ENCODE measurements around the gene NAA35. TPM values are rescaled to one million over a fixed set of nuclear protein-coding genes. Genes with fewer than 3 reads are reported as not detected.

Gene NAA35
- polyA plus RNA-seq, 1 of the 3 experiments (the other 2 are of a cell fraction) = 9.0 TPM

DNA sequence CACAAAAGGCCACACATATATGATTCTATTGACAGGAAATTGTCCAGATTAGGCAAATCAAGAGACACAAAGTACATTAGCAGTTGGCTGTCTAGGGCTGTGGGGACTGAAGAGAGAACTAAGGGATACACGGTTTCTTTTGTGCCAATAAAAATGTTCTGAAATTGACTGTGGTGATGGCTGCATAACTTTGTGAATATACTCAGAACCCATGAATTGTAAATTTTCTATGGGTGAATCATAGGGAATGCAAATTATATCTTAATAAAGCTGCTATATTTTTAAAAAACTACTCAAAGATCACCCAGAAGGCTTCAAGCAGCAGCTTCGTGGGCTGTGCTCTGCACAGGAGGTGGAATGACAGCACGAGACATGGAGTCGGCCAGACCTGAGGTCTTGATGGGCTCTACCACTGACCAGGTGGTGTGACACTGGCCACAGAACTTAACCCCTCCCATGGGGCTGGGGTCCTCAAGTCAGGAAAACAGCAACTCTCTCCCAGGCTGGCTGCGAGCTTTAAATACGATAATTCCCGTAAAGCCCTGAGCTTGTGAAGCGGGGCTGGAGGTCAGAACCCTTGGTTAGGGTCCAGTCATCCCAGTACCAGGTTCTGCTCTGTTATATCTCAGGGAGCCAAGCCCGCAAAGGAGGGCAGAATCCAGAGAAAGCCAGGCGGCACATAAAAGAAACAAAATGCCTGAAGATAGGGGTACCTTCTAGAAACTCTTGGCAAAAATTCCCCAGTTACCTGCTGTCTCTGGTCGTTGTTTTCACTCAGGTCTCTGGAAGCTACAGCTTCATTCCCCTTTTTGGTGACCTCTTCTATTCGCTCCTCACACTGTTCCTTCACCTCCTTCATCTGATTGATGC is 99.3 kb downstream of the NAA35 start:
- Histone ChIP-seq H3K4me3 (ENCODE audit: low read depth in 2 of 2, low read length in 1 of 2) (no peak overlapping the region), H3K9me2 (no peaks in the 10 kb centered on the region), H4K20me1 (ENCODE audit: insufficient read depth) (no peaks in the 10 kb centered on the region), H3K4me1 (ENCODE audit: control insufficient read depth in 1 of 2, insufficient read depth in 2 of 2, low read depth in 1 of 2, low read length in 1 of 2) (peaks cover 0 to 9% of the 10 kb centered on the region in 2 experiments; a peak in 1 of 4 replicates), H3K9me3 (no peaks in the 10 kb centered on the region), H3K9ac (no peak overlapping the region), H3K4me2 (no peak overlapping the region), H3F3A (replicated peaks; ENCODE audit: insufficient read depth) (no peaks in the 10 kb centered on the region), H2AFZ (ENCODE audit: low read depth) (no peak overlapping the region), H3K36me3 (replicated peaks in 1 of 2; ENCODE audit: control insufficient read depth in 1 of 2, insufficient read depth in 2 of 2, low read length in 1 of 2) (peaks cover 0 to 6% of the 10 kb centered on the region in 2 experiments), H3K27ac (ENCODE audit: low read depth in 2 of 2, low read length in 1 of 2) (no peak overlapping the region), H3K79me2 (ENCODE audit: insufficient read depth) (no peaks in the 10 kb centered on the region), H3K27me3 (ENCODE audit: insufficient read depth) (no peaks in the 10 kb centered on the region)
- 94% methylated on average over 12 of the region's 12 CpGs for WGBS (ENCODE audit: low lambda C conversion rate)
- POLR2A ChIA-PET = no interaction called here
- no peak for TF ChIP-seq NFIC (IDR thresholded peaks at IDR 0.05; ENCODE audit: borderline replicate concordance)
- CTCF ChIA-PET = no interaction called here
- no peak for DNase-seq

DNA sequence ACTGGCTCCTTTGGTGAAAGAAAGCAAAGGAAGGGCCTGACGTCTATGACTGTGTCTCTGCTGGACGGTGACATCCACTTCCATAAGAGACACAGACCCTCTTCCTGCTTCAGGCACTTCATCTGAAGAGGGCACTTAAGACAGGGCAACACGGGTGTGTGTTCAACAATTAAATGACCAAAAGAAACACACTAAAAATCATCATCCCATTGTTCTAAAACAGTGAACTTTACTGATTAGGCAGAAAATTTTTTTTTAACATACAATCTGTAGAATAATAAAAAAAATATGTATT is 99.9 kb downstream of the NAA35 start:
- H3K27me3 ChIP-seq (ENCODE audit: insufficient read depth) = no peaks in the 10 kb centered on the region
- H3K9me2 ChIP-seq = no peaks in the 10 kb centered on the region
- no peak for DNase-seq
- CTCF ChIA-PET = no interaction called here
- H3K9ac ChIP-seq = no peak overlapping the region
- no peak for TF ChIP-seq FOXM1 (IDR thresholded peaks at IDR 0.05; ENCODE audit: low read depth)
- TF ChIP-seq JUND (IDR thresholded peaks at IDR 0.05) = no peak
- TF ChIP-seq EZH2phosphoT487 (IDR thresholded peaks at IDR 0.05; ENCODE audit: borderline replicate concordance, low read depth) = no peak
- no peak for TF ChIP-seq SIN3A (IDR thresholded peaks at IDR 0.05; ENCODE audit: borderline replicate concordance, low read depth, low read length)
- TF ChIP-seq MAX (IDR thresholded peaks at IDR 0.05; ENCODE audit: low read depth) = no peak
- TF ChIP-seq, protein P1, sequence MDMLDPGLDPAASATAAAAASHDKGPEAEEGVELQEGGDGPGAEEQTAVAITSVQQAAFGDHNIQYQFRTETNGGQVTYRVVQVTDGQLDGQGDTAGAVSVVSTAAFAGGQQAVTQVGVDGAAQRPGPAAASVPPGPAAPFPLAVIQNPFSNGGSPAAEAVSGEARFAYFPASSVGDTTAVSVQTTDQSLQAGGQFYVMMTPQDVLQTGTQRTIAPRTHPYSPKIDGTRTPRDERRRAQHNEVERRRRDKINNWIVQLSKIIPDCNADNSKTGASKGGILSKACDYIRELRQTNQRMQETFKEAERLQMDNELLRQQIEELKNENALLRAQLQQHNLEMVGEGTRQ (IDR thresholded peaks at IDR 0.05; ENCODE audit: borderline replicate concordance, low read depth, low read length) = no peak
- no peak for TF ChIP-seq TCF12 (IDR thresholded peaks at IDR 0.05)
- H4K20me1 ChIP-seq (ENCODE audit: insufficient read depth) = no peaks in the 10 kb centered on the region
- no peak overlapping the region for H3K4me2 ChIP-seq
- no peaks in the 10 kb centered on the region for H3K79me2 ChIP-seq (ENCODE audit: insufficient read depth)
- no peaks in the 10 kb centered on the region for H3K9me3 ChIP-seq
- H3K27ac ChIP-seq (ENCODE audit: low read depth in 2 of 2, low read length in 1 of 2) = no peak overlapping the region
- H3K4me1 ChIP-seq (ENCODE audit: control insufficient read depth in 1 of 2, insufficient read depth in 2 of 2, low read depth in 1 of 2, low read length in 1 of 2) = peaks cover 0 to 7% of the 10 kb centered on the region in 2 experiments; a peak in 1 of 4 replicates
- 82% methylated on average over 3 of the region's 3 CpGs for WGBS (ENCODE audit: low lambda C conversion rate)
- POLR2A ChIA-PET = no interaction called here
- no peaks in the 10 kb centered on the region for H3F3A ChIP-seq (replicated peaks; ENCODE audit: insufficient read depth)
- no peak overlapping the region for H3K4me3 ChIP-seq (ENCODE audit: low read depth in 2 of 2, low read length in 1 of 2)
- no peak overlapping the region for H2AFZ ChIP-seq (ENCODE audit: low read depth)
- H3K36me3 ChIP-seq (replicated peaks in 1 of 2; ENCODE audit: control insufficient read depth in 1 of 2, insufficient read depth in 2 of 2, low read length in 1 of 2) = peaks cover 0 to 6% of the 10 kb centered on the region in 2 experiments

DNA sequence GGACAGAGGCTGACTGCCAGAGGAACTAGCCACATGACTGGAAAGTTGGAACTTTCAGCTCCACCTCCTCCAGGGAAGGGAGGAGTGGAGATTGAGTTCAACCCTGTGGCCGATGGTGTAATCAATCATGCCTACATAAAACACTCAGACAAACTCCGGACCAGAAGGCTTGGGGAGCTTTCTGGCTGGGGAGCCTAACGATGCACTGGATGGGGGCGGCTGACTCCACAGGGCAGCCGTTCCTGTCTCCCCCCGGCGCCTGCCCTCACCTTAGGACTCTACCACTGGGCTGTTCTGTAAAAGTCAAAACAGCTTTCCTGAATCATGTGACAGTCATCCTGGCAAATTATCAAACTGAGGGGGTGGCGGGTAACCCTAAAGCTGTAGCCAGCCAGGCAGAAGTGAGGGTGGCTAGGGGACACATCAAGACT is 100.4 kb downstream of the NAA35 start:
- no peaks in the 10 kb centered on the region for H3F3A ChIP-seq (replicated peaks; ENCODE audit: insufficient read depth)
- H3K9me2 ChIP-seq = no peaks in the 10 kb centered on the region
- no peaks in the 10 kb centered on the region for H3K27me3 ChIP-seq (ENCODE audit: insufficient read depth)
- no peaks in the 10 kb centered on the region for H3K79me2 ChIP-seq (ENCODE audit: insufficient read depth)
- no peaks in the 10 kb centered on the region for H3K9me3 ChIP-seq
- POLR2A ChIA-PET = no interaction called here
- no peak overlapping the region for H3K9ac ChIP-seq
- H3K36me3 ChIP-seq (replicated peaks in 1 of 2; ENCODE audit: control insufficient read depth in 1 of 2, insufficient read depth in 2 of 2, low read length in 1 of 2) = peaks cover 0 to 9% of the 10 kb centered on the region in 2 experiments
- no peak overlapping the region for H3K4me3 ChIP-seq (ENCODE audit: low read depth in 2 of 2, low read length in 1 of 2)
- WGBS (ENCODE audit: low lambda C conversion rate) = 86% methylated on average over 8 of the region's 8 CpGs
- H2AFZ ChIP-seq (ENCODE audit: low read depth) = no peak overlapping the region
- DNase-seq = no peak
- no peak overlapping the region for H3K27ac ChIP-seq (ENCODE audit: low read depth in 2 of 2, low read length in 1 of 2)
- peaks cover 0 to 9% of the 10 kb centered on the region in 2 experiments; a peak in 1 of 4 replicates for H3K4me1 ChIP-seq (ENCODE audit: control insufficient read depth in 1 of 2, insufficient read depth in 2 of 2, low read depth in 1 of 2, low read length in 1 of 2)
- CTCF ChIA-PET = no interaction called here
- no peak overlapping the region for H3K4me2 ChIP-seq
- TF ChIP-seq MAX (IDR thresholded peaks at IDR 0.05; ENCODE audit: low read depth) = no peak
- no peaks in the 10 kb centered on the region for H4K20me1 ChIP-seq (ENCODE audit: insufficient read depth)

All from SK-N-SH (cell line).